GM23338 (cell line): ENCODE results near the gene ACKR1.

Source experiments
- CREB1 ChIP-seq: fragments of 250-450 bp; sonication (Bioruptor Pico); IDR thresholded peaks from 2 replicates; pipeline ENCODE4 v1.5.0; 2020; ENCODE audit warnings: low read depth, mild to moderate bottlenecking, moderate library complexity
- CTCF ChIP-seq, 2 experiments: fragments of 200-600 bp in 1 of 2; sonication (generic) in 1 of 2; conservative IDR thresholded peaks; 2 replicates each; pipeline versions ENCODE4 v1.5.1 to v1.6.1; 2016 to 2017; ENCODE audit warnings: antibody characterized with exemption in 2 of 2, low read depth in 2 of 2, mild to moderate bottlenecking in 2 of 2, moderate library complexity in 1 of 2
- ETS1 ChIP-seq: IDR thresholded peaks from 2 replicates; pipeline ENCODE4 v1.6.1; 2016; ENCODE audit warnings: antibody characterized with exemption
- EZH2 ChIP-seq: fragments of 200-600 bp; sonication (generic); IDR thresholded peaks from one replicate; pipeline ENCODE4 v1.8.0; 2017; ENCODE audit warnings: antibody characterized with exemption, mild to moderate bottlenecking, low read depth; ENCODE audit not compliant: unreplicated experiment
- EZH2phosphoT487 ChIP-seq: fragments of 200-600 bp; sonication (generic); IDR thresholded peaks from one replicate; pipeline ENCODE4 v1.8.1; 2018; ENCODE audit warnings: antibody characterized with exemption; ENCODE audit not compliant: unreplicated experiment
- JUNB ChIP-seq: IDR thresholded peaks from one replicate; pipeline ENCODE4 v1.6.1; 2016; ENCODE audit warnings: antibody characterized with exemption; ENCODE audit not compliant: unreplicated experiment
- NANOG ChIP-seq: IDR thresholded peaks from 2 replicates; pipeline ENCODE4 v1.6.1; 2016; ENCODE audit warnings: antibody characterized with exemption, borderline replicate concordance
- POLR2AphosphoS5 ChIP-seq: IDR thresholded peaks from 2 replicates; pipeline ENCODE4 v1.6.1; 2016; ENCODE audit warnings: antibody characterized with exemption, low read depth
- STAT1 ChIP-seq: IDR thresholded peaks from one replicate; pipeline ENCODE4 v1.6.1; 2016; ENCODE audit warnings: antibody characterized with exemption; ENCODE audit not compliant: unreplicated experiment
- ZNF114 ChIP-seq: fragments of 250-450 bp; sonication (Bioruptor Pico); IDR thresholded peaks from 2 replicates; pipeline ENCODE4 v1.5.0; 2020; ENCODE audit warnings: mild to moderate bottlenecking, moderate library complexity
- ZNF331 ChIP-seq: fragments of 250-450 bp; sonication (Bioruptor Pico); IDR thresholded peaks from 2 replicates; pipeline ENCODE4 v1.5.0; 2020; ENCODE audit warnings: low read depth, mild to moderate bottlenecking, moderate library complexity
- ZNF462 ChIP-seq: fragments of 250-450 bp; sonication (Bioruptor Pico); IDR thresholded peaks from 2 replicates; pipeline ENCODE4 v1.5.0; 2020; ENCODE audit warnings: mild to moderate bottlenecking, moderate library complexity
- TF ChIP-seq, protein P1 (sequence below): IDR thresholded peaks from one replicate; pipeline ENCODE4 v1.6.1; 2018; ENCODE audit warnings: antibody characterized with exemption; ENCODE audit not compliant: unreplicated experiment

DNA sequence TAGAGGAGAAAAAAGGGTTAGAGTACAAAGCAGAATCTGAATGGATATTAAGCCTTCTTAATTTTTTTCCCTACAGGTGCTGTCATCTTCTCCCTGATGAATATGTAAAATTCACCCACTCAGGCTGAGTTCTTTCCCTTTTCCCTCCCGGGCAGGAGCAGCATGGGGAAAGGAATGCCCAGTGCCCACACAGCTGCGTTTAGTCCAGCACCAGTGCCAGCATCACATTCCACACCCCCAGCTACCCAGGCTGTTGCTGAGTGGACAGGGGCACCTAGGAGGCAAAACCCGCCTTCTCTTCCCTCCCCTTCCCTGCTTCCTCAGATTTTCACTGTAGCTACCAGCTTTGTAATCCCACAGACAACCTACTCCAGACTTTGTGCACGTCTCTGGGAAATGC lies 36.6 kb upstream of the ACKR1 start:
- no peak for TF ChIP-seq EZH2
- TF ChIP-seq CTCF (conservative IDR thresholded peaks at IDR 0.05; ENCODE audit: low read depth in 2 of 2): no peak
- TF ChIP-seq, protein P1, sequence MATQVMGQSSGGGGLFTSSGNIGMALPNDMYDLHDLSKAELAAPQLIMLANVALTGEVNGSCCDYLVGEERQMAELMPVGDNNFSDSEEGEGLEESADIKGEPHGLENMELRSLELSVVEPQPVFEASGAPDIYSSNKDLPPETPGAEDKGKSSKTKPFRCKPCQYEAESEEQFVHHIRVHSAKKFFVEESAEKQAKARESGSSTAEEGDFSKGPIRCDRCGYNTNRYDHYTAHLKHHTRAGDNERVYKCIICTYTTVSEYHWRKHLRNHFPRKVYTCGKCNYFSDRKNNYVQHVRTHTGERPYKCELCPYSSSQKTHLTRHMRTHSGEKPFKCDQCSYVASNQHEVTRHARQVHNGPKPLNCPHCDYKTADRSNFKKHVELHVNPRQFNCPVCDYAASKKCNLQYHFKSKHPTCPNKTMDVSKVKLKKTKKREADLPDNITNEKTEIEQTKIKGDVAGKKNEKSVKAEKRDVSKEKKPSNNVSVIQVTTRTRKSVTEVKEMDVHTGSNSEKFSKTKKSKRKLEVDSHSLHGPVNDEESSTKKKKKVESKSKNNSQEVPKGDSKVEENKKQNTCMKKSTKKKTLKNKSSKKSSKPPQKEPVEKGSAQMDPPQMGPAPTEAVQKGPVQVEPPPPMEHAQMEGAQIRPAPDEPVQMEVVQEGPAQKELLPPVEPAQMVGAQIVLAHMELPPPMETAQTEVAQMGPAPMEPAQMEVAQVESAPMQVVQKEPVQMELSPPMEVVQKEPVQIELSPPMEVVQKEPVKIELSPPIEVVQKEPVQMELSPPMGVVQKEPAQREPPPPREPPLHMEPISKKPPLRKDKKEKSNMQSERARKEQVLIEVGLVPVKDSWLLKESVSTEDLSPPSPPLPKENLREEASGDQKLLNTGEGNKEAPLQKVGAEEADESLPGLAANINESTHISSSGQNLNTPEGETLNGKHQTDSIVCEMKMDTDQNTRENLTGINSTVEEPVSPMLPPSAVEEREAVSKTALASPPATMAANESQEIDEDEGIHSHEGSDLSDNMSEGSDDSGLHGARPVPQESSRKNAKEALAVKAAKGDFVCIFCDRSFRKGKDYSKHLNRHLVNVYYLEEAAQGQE: no peak
- TF ChIP-seq EZH2phosphoT487: no peak
- TF ChIP-seq POLR2AphosphoS5: no peak
- no peak for TF ChIP-seq CREB1 (CRISPR knock-in tag)
- no peak for TF ChIP-seq JUNB
- no peak for TF ChIP-seq STAT1
- TF ChIP-seq ZNF114 (CRISPR knock-in tag): no peak
- no peak for TF ChIP-seq ZNF462
- no peak for TF ChIP-seq NANOG
- TF ChIP-seq ETS1: no peak
- no peak for TF ChIP-seq ZNF331 (CRISPR knock-in tag)
